ENCODE measurements around the gene GALNT10. TPM values are rescaled to one million over a fixed set of nuclear protein-coding genes. Genes with fewer than 3 reads are reported as not detected.

The GALNT10 gene
- total RNA-seq, 1 experiment from 2014 or later, result 22.9 TPM

- no peaks in the 10 kb centered on the region for H3K9me3 Mint-ChIP-seq
- TF ChIP-seq NR3C1 (CRISPR knock-in tag; conservative IDR thresholded peaks at IDR 0.05; ENCODE audit: low read depth), result no peak
- TF ChIP-seq CREM (CRISPR knock-in tag; IDR thresholded peaks at IDR 0.05), result no peak
- TF ChIP-seq ZNF423 (CRISPR knock-in tag; IDR thresholded peaks at IDR 0.05), result no peak
- no peak for TF ChIP-seq OVOL2 (CRISPR knock-in tag; IDR thresholded peaks at IDR 0.05; ENCODE audit: borderline replicate concordance)
- no peak for TF ChIP-seq EMX1 (CRISPR knock-in tag; IDR thresholded peaks at IDR 0.05)
- TF ChIP-seq AR (CRISPR knock-in tag; IDR thresholded peaks at IDR 0.05), result no peak
- TF ChIP-seq STAT6 (CRISPR knock-in tag; conservative IDR thresholded peaks at IDR 0.05; ENCODE audit: low read depth), result no peak
- no peak for TF ChIP-seq ATF1 (CRISPR knock-in tag; IDR thresholded peaks at IDR 0.05)
- TF ChIP-seq SMAD4 (CRISPR knock-in tag; IDR thresholded peaks at IDR 0.05), result no peak
- TF ChIP-seq AFF4 (CRISPR knock-in tag; IDR thresholded peaks at IDR 0.05; ENCODE audit: borderline replicate concordance), result no peak
- H3K27me3 Mint-ChIP-seq (ENCODE audit: low read depth), result no peaks in the 10 kb centered on the region; the same call in 1 of the 2 replicates
- ChIA-PET CTCF (interaction anchor here (0.8 to 1.5 kb wide), 2 partner anchors 200 to 253 kb away, joined by 3 to 4 read pairs; no protein-coding TSS in a partner anchor), POLR2A (no interaction called here)
- H3K4me3 Mint-ChIP-seq, result no peak overlapping the region
- H3K36me3 Mint-ChIP-seq, result peaks cover 5% of the 10 kb centered on the region
- 0 out of 2 replicates have a peak, but pooled peaks cover 4% of the 10 kb centered on the region for H3K4me1 Mint-ChIP-seq
- H3K27ac Mint-ChIP-seq, result no peak overlapping the region
- ATAC-seq, result no peak
- no peak for DNase-seq (ENCODE audit: low spot score)
These were observed 219.5 kb downstream of the GALNT10 start for GRCh38 chr5:154410008-154410407.

- no peak for DNase-seq (ENCODE audit: low spot score)
- no peak overlapping the region for H3K27ac Mint-ChIP-seq
These were observed 220.3 kb downstream of the GALNT10 start for GRCh38 chr5:154410786-154411185.

More at GRCh38 chr5:154410786-154411185, 220.3 kb downstream of the GALNT10 start:
- ChIA-PET CTCF (interaction anchor here (1.5 kb wide), 1 partner anchor 254 kb away, joined by 3 read pairs; no protein-coding TSS in a partner anchor), POLR2A (no interaction called here)
- TF ChIP-seq ZNF121 (CRISPR knock-in tag; IDR thresholded peaks at IDR 0.05), result no peak
- TF ChIP-seq RORB (CRISPR knock-in tag; IDR thresholded peaks at IDR 0.05), result no peak
- no peak for TF ChIP-seq ZNF532 (CRISPR knock-in tag; IDR thresholded peaks at IDR 0.05; ENCODE audit: borderline replicate concordance)
- TF ChIP-seq ERG (CRISPR knock-in tag; IDR thresholded peaks at IDR 0.05), result no peak
- TF ChIP-seq USF2 (CRISPR knock-in tag; IDR thresholded peaks at IDR 0.05), result no peak
- peaks cover 5% of the 10 kb centered on the region for H3K36me3 Mint-ChIP-seq
- no peaks in the 10 kb centered on the region; the same call in 1 of the 2 replicates for H3K27me3 Mint-ChIP-seq (ENCODE audit: low read depth)
- no peak overlapping the region for H3K4me3 Mint-ChIP-seq
- H3K4me1 Mint-ChIP-seq, result no peaks in the 10 kb centered on the region
- ATAC-seq, result no peak
- no peaks in the 10 kb centered on the region for H3K9me3 Mint-ChIP-seq

All from WTC11 (cell line).